WTC11 (cell line): ENCODE measurements around the gene LRIG3. TPM values are rescaled to one million over a fixed set of nuclear protein-coding genes. Genes with fewer than 3 reads are reported as not detected.

ENCODE experiments used
- ATAC-seq: fragments of 200-7000 bp; cut with Tn5 transposase; 2 replicates; pipeline ENCODE4 v1.10.0; 2021; ENCODE audit warnings: mild to moderate bottlenecking, moderate library complexity
- CTCF ChIA-PET: fragments of 300-600 bp; sonication (Branson Sonifier 250); formaldehyde crosslinking; loops from one replicate; lab custom pipeline; 2021; ENCODE audit warnings: antibody characterized with exemption; lab: Charles Lee
- POLR2A ChIA-PET: fragments of 350-600 bp; sonication (Branson Sonifier 250); formaldehyde crosslinking; loops from one replicate; lab custom pipeline; 2021; ENCODE audit warnings: antibody characterized with exemption; lab: Charles Lee
- DNase-seq: peaks from one replicate; pipeline ENCODE4 v3.0.0; 2021; ENCODE audit warnings: low spot score
- H3K27ac Mint-ChIP-seq: 2 replicates; pipeline ENCODE4 v1.8.0; 2021; ENCODE audit warnings: mixed read lengths
- H3K27me3 Mint-ChIP-seq: 2 replicates; pipeline ENCODE4 v1.8.0; 2021; ENCODE audit warnings: low read depth, mild to moderate bottlenecking, moderate library complexity, mixed read lengths
- H3K36me3 Mint-ChIP-seq: 2 replicates; pipeline ENCODE4 v1.8.0; 2021; ENCODE audit warnings: mixed read lengths
- H3K4me1 Mint-ChIP-seq: 2 replicates; pipeline ENCODE4 v1.8.0; 2022; ENCODE audit warnings: mixed read lengths
- H3K4me3 Mint-ChIP-seq: 2 replicates; pipeline ENCODE4 v1.8.0; 2021; ENCODE audit warnings: mild to moderate bottlenecking, moderate library complexity, mixed read lengths
- H3K9me3 Mint-ChIP-seq: 2 replicates; pipeline ENCODE4 v1.8.0; 2021; ENCODE audit warnings: mixed read lengths
- ATF6 ChIP-seq: sonication (generic); formaldehyde crosslinking; IDR thresholded peaks from 2 replicates; pipeline ENCODE4 v1.8.1; 2023; ENCODE audit warnings: mild to moderate bottlenecking, missing genetic modification reagents
- CBFB ChIP-seq: sonication (generic); formaldehyde crosslinking; IDR thresholded peaks from 2 replicates; pipeline ENCODE4 v1.8.1; 2022; ENCODE audit warnings: mild to moderate bottlenecking, low read depth, missing genetic modification reagents
- EMX1 ChIP-seq: fragments of 250-450 bp; sonication (Bioruptor Pico); IDR thresholded peaks from 2 replicates; pipeline ENCODE4 v1.8.0; 2021; ENCODE audit warnings: mild to moderate bottlenecking
- ESRRA ChIP-seq: sonication (generic); formaldehyde crosslinking; IDR thresholded peaks from 2 replicates; pipeline ENCODE4 v1.8.1; 2022; ENCODE audit warnings: mild to moderate bottlenecking, missing genetic modification reagents, borderline replicate concordance
- ETV6 ChIP-seq: sonication (generic); formaldehyde crosslinking; IDR thresholded peaks from 2 replicates; pipeline ENCODE4 v1.8.1; 2022; ENCODE audit warnings: mild to moderate bottlenecking, missing genetic modification reagents
- FOXP1 ChIP-seq: sonication (generic); formaldehyde crosslinking; IDR thresholded peaks from 2 replicates; pipeline ENCODE4 v1.8.0; 2022; ENCODE audit warnings: missing genetic modification reagents, mild to moderate bottlenecking, moderate library complexity, borderline replicate concordance
- GABPB1 ChIP-seq: sonication (generic); formaldehyde crosslinking; IDR thresholded peaks from 2 replicates; pipeline ENCODE4 v1.8.1; 2023; ENCODE audit warnings: mild to moderate bottlenecking, missing genetic modification reagents
- GTF2I ChIP-seq: fragments of 250-450 bp; sonication (Bioruptor Pico); conservative IDR thresholded peaks from 2 replicates; pipeline ENCODE4 v1.4.0; 2021; ENCODE audit warnings: mild to moderate bottlenecking
- MAX ChIP-seq: sonication (generic); formaldehyde crosslinking; IDR thresholded peaks from 2 replicates; pipeline ENCODE4 v1.8.0; 2022; ENCODE audit warnings: mild to moderate bottlenecking, missing genetic modification reagents
- RELA ChIP-seq: sonication (generic); formaldehyde crosslinking; IDR thresholded peaks from 2 replicates; pipeline ENCODE4 v1.8.1; 2022; ENCODE audit warnings: missing genetic modification reagents, mild to moderate bottlenecking, borderline replicate concordance
- RORB ChIP-seq: fragments of 250-450 bp; sonication (Bioruptor Pico); IDR thresholded peaks from 2 replicates; pipeline ENCODE4 v1.9.0; 2021; ENCODE audit warnings: mild to moderate bottlenecking
- TP53 ChIP-seq: sonication (generic); formaldehyde crosslinking; IDR thresholded peaks from 2 replicates; pipeline ENCODE4 v1.8.1; 2023; ENCODE audit warnings: mild to moderate bottlenecking, missing genetic modification reagents
- ZBTB43 ChIP-seq: sonication (generic); formaldehyde crosslinking; IDR thresholded peaks from 2 replicates; pipeline ENCODE4 v1.8.1; 2023; ENCODE audit warnings: mild to moderate bottlenecking, missing genetic modification reagents
- total RNA-seq: library from RNA; stranded (reverse); gene quantifications from 3 replicates; pipeline ENCODE4 v1.2.3, GENCODE V29; 2021
- TF ChIP-seq, protein P1 (sequence below): sonication (generic); formaldehyde crosslinking; IDR thresholded peaks from 2 replicates; pipeline ENCODE4 v1.8.1; 2023; ENCODE audit warnings: mild to moderate bottlenecking, missing genetic modification reagents, borderline replicate concordance
- TF ChIP-seq, protein P2 (sequence below): sonication (generic); formaldehyde crosslinking; IDR thresholded peaks from 2 replicates; pipeline ENCODE4 v1.8.1; 2023; ENCODE audit warnings: mild to moderate bottlenecking, moderate library complexity, missing genetic modification reagents
- TF ChIP-seq, protein P3 (sequence below): sonication (generic); formaldehyde crosslinking; IDR thresholded peaks from 2 replicates; pipeline ENCODE4 v1.8.0; 2023; ENCODE audit warnings: mild to moderate bottlenecking, missing genetic modification reagents

LRIG3 gene
- total RNA-seq, 1 experiment from 2014 or later: 13.0 TPM

GRCh38 chr12:58922849-58923248 is 2.5 kb upstream of the LRIG3 start:
- H3K4me3 Mint-ChIP-seq: no peak overlapping the region
- no peak for TF ChIP-seq GABPB1 (CRISPR knock-in tag)
- TF ChIP-seq, protein P1, sequence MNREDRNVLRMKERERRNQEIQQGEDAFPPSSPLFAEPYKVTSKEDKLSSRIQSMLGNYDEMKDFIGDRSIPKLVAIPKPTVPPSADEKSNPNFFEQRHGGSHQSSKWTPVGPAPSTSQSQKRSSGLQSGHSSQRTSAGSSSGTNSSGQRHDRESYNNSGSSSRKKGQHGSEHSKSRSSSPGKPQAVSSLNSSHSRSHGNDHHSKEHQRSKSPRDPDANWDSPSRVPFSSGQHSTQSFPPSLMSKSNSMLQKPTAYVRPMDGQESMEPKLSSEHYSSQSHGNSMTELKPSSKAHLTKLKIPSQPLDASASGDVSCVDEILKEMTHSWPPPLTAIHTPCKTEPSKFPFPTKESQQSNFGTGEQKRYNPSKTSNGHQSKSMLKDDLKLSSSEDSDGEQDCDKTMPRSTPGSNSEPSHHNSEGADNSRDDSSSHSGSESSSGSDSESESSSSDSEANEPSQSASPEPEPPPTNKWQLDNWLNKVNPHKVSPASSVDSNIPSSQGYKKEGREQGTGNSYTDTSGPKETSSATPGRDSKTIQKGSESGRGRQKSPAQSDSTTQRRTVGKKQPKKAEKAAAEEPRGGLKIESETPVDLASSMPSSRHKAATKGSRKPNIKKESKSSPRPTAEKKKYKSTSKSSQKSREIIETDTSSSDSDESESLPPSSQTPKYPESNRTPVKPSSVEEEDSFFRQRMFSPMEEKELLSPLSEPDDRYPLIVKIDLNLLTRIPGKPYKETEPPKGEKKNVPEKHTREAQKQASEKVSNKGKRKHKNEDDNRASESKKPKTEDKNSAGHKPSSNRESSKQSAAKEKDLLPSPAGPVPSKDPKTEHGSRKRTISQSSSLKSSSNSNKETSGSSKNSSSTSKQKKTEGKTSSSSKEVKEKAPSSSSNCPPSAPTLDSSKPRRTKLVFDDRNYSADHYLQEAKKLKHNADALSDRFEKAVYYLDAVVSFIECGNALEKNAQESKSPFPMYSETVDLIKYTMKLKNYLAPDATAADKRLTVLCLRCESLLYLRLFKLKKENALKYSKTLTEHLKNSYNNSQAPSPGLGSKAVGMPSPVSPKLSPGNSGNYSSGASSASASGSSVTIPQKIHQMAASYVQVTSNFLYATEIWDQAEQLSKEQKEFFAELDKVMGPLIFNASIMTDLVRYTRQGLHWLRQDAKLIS (CRISPR knock-in tag): no peak
- TF ChIP-seq RORB (CRISPR knock-in tag): no peak
- TF ChIP-seq MAX (CRISPR knock-in tag): no peak
- TF ChIP-seq, all 79 proteins: peak for 0
- H3K27me3 Mint-ChIP-seq: peaks cover 19% of the 10 kb centered on the region
- H3K36me3 Mint-ChIP-seq: no peaks in the 10 kb centered on the region
- ATAC-seq (no peak), DNase-seq (no peak)
- H3K4me1 Mint-ChIP-seq: peaks cover 23% of the 10 kb centered on the region
- ChIA-PET CTCF (no interaction called here), POLR2A (no interaction called here)
- H3K9me3 Mint-ChIP-seq: no peaks in the 10 kb centered on the region
- no peak overlapping the region for H3K27ac Mint-ChIP-seq

DNA sequence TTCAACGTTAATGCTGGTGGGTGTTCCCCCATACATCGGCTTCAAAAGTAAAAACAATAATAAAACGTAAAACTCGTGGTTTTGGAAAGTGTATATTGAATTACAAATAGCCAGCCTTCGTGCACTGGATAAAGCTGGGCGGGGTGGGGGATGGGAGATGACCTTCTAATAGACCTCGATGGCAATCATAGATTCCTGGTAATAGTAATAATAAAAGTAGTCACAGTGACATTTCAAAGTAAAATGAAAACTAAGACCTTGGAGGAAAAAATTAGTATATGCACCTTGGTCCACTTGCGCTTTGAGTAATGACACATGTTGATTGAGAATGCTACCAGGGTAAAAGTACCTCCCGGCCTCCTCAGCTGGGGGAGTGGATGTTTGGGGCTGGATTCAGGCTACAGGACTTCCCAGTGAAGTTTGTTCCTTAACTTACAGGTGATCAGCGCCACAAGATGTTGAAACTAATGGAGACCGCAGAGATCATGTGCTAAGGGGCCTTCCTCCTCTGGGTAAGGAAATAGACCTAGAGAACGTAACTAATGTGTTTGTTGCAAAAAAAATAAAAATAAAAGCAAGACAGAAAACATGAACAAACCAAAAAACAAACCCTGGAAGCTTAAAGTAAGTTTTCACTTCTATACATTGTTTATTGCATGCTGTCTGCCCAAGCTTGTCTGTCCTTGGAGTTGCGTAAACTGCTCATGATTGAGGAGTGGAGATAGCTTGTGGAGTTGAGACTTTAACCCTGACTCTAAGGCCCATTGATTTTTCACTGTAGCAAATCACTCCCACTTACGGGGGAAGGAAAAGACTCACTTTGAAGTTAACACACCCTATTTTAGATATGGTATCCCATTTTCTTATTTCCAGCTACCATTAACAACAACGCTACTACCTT is 907 bp upstream of the LRIG3 start:
- CTCF ChIA-PET: interaction anchor here (0.7 to 2.4 kb wide), 4 partner anchors 12 to 451 kb away, joined by 3 to 16 read pairs (median 4); no protein-coding TSS in a partner anchor
- TF ChIP-seq ESRRA (no peak), FOXP1 (no peak), RELA (CRISPR knock-in tag) (no peak), CBFB (CRISPR knock-in tag) (no peak), ATF6 (no peak), GTF2I (CRISPR knock-in tag) (no peak), EMX1 (CRISPR knock-in tag) (no peak), ZBTB43 (no peak), TP53 (CRISPR knock-in tag) (no peak), ETV6 (CRISPR knock-in tag) (no peak)
- TF ChIP-seq, protein P1 (CRISPR knock-in tag): no peak
- TF ChIP-seq, protein P2, sequence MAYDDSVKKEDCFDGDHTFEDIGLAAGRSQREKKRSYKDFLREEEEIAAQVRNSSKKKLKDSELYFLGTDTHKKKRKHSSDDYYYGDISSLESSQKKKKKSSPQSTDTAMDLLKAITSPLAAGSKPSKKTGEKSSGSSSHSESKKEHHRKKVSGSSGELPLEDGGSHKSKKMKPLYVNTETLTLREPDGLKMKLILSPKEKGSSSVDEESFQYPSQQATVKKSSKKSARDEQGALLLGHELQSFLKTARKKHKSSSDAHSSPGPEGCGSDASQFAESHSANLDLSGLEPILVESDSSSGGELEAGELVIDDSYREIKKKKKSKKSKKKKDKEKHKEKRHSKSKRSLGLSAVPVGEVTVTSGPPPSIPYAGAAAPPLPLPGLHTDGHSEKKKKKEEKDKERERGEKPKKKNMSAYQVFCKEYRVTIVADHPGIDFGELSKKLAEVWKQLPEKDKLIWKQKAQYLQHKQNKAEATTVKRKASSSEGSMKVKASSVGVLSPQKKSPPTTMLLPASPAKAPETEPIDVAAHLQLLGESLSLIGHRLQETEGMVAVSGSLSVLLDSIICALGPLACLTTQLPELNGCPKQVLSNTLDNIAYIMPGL (CRISPR knock-in tag): no peak
- TF ChIP-seq, protein P3, sequence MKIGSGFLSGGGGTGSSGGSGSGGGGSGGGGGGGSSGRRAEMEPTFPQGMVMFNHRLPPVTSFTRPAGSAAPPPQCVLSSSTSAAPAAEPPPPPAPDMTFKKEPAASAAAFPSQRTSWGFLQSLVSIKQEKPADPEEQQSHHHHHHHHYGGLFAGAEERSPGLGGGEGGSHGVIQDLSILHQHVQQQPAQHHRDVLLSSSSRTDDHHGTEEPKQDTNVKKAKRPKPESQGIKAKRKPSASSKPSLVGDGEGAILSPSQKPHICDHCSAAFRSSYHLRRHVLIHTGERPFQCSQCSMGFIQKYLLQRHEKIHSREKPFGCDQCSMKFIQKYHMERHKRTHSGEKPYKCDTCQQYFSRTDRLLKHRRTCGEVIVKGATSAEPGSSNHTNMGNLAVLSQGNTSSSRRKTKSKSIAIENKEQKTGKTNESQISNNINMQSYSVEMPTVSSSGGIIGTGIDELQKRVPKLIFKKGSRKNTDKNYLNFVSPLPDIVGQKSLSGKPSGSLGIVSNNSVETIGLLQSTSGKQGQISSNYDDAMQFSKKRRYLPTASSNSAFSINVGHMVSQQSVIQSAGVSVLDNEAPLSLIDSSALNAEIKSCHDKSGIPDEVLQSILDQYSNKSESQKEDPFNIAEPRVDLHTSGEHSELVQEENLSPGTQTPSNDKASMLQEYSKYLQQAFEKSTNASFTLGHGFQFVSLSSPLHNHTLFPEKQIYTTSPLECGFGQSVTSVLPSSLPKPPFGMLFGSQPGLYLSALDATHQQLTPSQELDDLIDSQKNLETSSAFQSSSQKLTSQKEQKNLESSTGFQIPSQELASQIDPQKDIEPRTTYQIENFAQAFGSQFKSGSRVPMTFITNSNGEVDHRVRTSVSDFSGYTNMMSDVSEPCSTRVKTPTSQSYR (CRISPR knock-in tag): no peak

More for the DNA sequence above, 907 bp upstream of the LRIG3 start:
- Mint-ChIP-seq H3K4me3 (peak overlapping the region; percentile 82), H3K36me3 (no peaks in the 10 kb centered on the region), H3K27me3 (peaks cover 19% of the 10 kb centered on the region), H3K27ac (no peak overlapping the region), H3K4me1 (peaks cover 37% of the 10 kb centered on the region), H3K9me3 (no peaks in the 10 kb centered on the region)
- DNase-seq (no peak), ATAC-seq (no peak)
- POLR2A ChIA-PET: no interaction called here
